Ammon's horn (tissue), 1 donor: ENCODE data around the gene PTPRN2.

Experiments used
- DNase-seq: peaks from one replicate; pipeline ENCODE4 v3.0.0-alpha.2; 2016; ENCODE audit warnings: low spot score

PTPRN2 gene

GRCh38 chr7:157556642-157556944 lies 1031.0 kb downstream of the PTPRN2 start:
- no peak for DNase-seq

- DNase-seq, result no peak
Measured at GRCh38 chr7:157555944-157556641, 1031.5 kb downstream of the PTPRN2 start.

GRCh38 chr7:157555313-157555712 lies 1032.3 kb downstream of the PTPRN2 start:
- no peak for DNase-seq

GRCh38 chr7:157554393-157555238 lies 1033.0 kb downstream of the PTPRN2 start:
- no peak for DNase-seq

- DNase-seq, result no peak
Measured at GRCh38 chr7:157553256-157553655, 1034.4 kb downstream of the PTPRN2 start.

GRCh38 chr7:157552295-157552993 lies 1035.2 kb downstream of the PTPRN2 start:
- DNase-seq, result no peak

DNA sequence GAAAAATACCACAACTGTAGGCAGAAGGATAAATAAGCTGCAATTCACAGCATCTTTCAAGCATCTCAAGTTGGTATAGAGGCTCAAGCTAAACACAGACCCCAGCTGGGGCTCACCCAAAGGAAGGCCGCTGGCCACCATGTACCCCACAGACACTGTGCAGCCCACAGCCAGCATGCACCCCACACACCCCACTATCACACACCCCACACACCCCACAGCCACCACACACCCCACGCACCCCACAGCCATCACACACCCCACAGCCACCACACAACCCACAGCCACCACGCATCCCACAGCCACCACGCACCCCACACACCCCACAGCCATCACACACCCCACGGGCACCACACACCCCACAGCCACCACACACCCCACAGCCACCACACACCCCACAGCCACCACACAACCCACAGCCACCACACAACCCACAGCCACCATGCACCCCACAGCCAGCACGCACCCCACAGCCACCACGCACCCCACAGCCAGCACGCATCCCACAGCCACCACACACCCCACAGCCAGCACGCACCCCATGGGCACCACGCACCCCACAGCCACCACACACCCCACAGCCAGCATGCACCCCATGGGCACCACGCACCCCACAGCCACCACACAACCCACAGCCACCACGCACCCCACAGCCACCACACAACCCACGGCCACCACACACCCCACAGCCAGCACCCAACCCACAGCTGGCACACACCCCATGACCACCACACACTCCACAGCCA lies 1036.1 kb downstream of the PTPRN2 start:
- no peak for DNase-seq

- no peak for DNase-seq
Measured at GRCh38 chr7:157550300-157551275, 1037.0 kb downstream of the PTPRN2 start.

- DNase-seq, result no peak
Measured at GRCh38 chr7:157549612-157550299, 1037.9 kb downstream of the PTPRN2 start.

- DNase-seq, result no peak
Measured at GRCh38 chr7:157548691-157549303, 1038.8 kb downstream of the PTPRN2 start.

DNA sequence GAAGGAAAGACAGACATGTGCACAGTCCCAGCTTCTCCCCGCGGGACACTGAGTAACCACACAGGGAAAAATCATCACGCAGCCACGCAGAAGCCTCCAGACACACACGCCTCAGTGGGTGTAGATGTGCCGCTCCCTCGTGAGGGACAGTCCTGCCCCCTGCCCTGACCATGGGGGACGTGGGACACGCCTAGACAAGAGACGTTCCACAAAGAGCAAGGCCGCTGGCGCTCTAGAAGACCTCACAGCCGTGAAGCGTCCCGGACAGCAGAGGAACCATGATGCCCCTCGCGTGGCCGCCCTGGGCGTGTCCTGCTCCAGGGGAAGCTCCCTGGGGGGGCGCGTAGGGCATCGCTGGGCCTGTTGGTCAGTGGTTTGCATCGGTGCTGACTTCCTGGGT lies 1040.0 kb downstream of the PTPRN2 start:
- DNase-seq, result no peak

- DNase-seq, result no peak
Measured at GRCh38 chr7:157547102-157547501, 1040.5 kb downstream of the PTPRN2 start.

DNA sequence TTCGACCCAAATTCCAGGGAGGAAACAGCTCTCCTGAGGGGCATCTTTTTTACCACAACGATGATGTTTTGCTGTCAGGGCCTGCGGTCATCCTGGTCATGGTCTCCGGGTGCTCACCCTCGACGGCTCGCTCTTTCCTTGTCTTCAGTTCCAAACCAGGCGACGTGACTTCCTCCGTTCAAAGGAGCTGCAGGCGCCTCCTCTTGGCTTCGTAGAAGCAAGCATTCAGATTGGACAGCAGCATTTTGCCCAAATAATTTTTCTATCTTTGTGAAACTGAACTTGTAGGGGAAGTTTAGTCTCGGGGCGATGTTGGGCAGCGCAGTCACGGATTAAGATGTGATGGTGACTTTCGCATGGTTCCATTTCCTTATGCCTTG lies 1042.0 kb downstream of the PTPRN2 start:
- DNase-seq, result no peak

GRCh38 chr7:157544980-157545680 lies 1042.5 kb downstream of the PTPRN2 start:
- no peak for DNase-seq

GRCh38 chr7:157544226-157544625 lies 1043.4 kb downstream of the PTPRN2 start:
- no peak for DNase-seq

GRCh38 chr7:157543791-157544190 lies 1043.8 kb downstream of the PTPRN2 start:
- DNase-seq, result no peak

- DNase-seq, result no peak
Measured at GRCh38 chr7:157543276-157543675, 1044.3 kb downstream of the PTPRN2 start.

GRCh38 chr7:157542068-157543021 lies 1045.3 kb downstream of the PTPRN2 start:
- DNase-seq, result no peak
